GM10248 (cell line): ENCODE results near the gene IMPA2.
"Not testable (repeated sequence)": the region's sequence is repeated elsewhere in the genome, so short reads cannot be mapped to it uniquely, and the experiment has no call there.

Source experiments
- CTCF ChIA-PET: fragments of 300-600 bp; sonication (Branson Sonifier 250); formaldehyde crosslinking; extraction: SDS; loops from one replicate; lab custom pipeline; 2021; ENCODE audit warnings: antibody characterized with exemption; lab: Yijun Ruan, JAX
- POLR2A ChIA-PET: fragments of 350-650 bp; sonication (Branson Sonifier 250); formaldehyde crosslinking; extraction: SDS; loops from one replicate; lab custom pipeline; 2020; ENCODE audit warnings: antibody characterized with exemption; lab: Yijun Ruan, JAX
- DNase-seq: peaks from one replicate; pipeline ENCODE4 v3.0.0; 2012; ENCODE audit errors: extremely low spot score
- TF ChIP-seq, protein P1 (sequence below): IDR thresholded peaks from 2 replicates; pipeline ENCODE4 v1.5.1; 2012; ENCODE audit warnings: mild to moderate bottlenecking, low read depth; ENCODE audit errors: extremely low read depth, missing control alignments, control extremely low read depth

Gene IMPA2

DNA sequence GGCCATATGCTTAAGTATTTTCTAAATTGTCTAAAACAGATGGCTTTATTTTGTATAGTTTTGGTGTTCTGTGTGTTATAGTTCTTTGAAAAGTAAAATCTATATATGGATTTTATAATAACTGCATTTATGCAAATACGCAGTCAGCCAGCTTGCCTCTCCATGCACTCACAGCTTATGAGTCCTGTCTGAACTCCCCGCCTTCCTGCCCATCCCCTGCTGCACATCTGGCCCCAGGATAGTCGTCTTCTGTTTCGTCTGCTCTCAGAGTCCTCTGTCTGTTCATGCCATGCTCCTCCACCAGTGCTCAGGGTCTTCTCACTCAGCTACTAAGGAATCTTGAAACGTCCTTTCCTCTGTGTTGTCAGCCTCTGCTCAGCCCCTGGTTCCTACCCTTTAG is 84.1 kb downstream of the IMPA2 start:
- ChIA-PET CTCF (no interaction called here), POLR2A (no interaction called here)

GRCh38 chr18:12066910-12067511 is 85.7 kb downstream of the IMPA2 start:
- no peak for DNase-seq
- ChIA-PET POLR2A (no interaction called here), CTCF (interaction anchor here (1.2 kb wide), 1 partner anchor 18 kb away, joined by 3 read pairs; no protein-coding TSS in a partner anchor)
- TF ChIP-seq, protein P1, sequence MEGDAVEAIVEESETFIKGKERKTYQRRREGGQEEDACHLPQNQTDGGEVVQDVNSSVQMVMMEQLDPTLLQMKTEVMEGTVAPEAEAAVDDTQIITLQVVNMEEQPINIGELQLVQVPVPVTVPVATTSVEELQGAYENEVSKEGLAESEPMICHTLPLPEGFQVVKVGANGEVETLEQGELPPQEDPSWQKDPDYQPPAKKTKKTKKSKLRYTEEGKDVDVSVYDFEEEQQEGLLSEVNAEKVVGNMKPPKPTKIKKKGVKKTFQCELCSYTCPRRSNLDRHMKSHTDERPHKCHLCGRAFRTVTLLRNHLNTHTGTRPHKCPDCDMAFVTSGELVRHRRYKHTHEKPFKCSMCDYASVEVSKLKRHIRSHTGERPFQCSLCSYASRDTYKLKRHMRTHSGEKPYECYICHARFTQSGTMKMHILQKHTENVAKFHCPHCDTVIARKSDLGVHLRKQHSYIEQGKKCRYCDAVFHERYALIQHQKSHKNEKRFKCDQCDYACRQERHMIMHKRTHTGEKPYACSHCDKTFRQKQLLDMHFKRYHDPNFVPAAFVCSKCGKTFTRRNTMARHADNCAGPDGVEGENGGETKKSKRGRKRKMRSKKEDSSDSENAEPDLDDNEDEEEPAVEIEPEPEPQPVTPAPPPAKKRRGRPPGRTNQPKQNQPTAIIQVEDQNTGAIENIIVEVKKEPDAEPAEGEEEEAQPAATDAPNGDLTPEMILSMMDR: no peak

More for the DNA sequence above, 84.1 kb downstream of the IMPA2 start:
- DNase-seq: no peak
- TF ChIP-seq, protein P1: no peak

DNA sequence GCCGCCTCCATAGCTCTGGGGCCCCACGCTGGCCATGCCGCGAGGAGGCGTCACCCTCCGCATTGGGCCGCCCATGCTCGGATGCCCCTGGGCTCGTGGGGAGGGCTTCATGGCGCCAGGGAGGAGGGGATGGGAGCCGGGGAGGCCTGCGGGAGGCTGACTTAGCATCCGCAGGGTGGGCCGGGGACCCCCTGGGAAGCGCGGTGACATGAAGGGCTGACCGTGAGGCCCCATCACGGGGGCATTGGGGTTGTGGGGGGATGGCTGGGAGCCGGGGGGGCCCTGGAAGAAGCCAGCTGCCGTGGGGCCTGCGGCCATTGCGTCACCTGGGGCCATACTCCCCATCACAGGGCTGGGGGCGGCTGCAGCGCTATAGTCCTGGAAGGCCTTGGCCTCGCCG is 86.4 kb downstream of the IMPA2 start:
- CTCF ChIA-PET: interaction anchor here (1.0 to 2.5 kb wide), 3 partner anchors 18 to 169 kb away, joined by 3 to 9 read pairs (median 3); no protein-coding TSS in a partner anchor
- TF ChIP-seq, protein P1: no peak
- POLR2A ChIA-PET: no interaction called here
- no peak for DNase-seq

DNA sequence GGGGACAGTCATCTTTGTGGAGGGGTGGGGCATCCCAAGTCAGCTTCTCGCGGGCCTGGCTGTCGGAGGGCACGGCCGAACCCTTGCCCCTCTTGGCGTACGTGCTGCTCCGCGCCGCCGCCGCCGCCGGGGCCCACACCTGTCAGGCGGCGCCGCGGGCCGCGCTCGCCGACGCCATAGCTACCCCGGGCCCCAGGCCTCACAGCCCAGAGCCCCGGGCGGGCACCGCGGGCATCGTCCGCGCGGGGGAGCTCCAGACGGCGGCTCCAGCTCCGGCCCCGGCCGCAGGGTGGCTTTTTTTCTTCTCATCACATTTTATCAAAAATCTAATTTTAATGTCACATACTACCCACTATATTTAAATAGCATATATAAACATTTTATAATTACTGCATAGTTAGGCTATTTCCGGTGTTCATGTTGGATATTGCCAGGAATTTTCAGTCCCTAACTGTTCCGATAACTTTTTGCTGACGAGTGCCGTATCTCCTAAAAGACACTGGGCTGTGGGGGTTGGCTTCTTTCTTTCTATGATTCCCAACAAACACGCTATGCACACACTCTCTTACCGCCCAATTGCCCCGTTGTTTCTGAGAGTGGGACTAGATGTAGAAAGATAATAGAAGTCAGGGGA is 87.1 kb downstream of the IMPA2 start:
- POLR2A ChIA-PET, DNase-seq: not testable (repeated sequence)
- CTCF ChIA-PET: interaction anchor here (1.0 to 2.5 kb wide), 3 partner anchors 19 to 168 kb away, joined by 3 to 9 read pairs (median 3); no protein-coding TSS in a partner anchor

DNA sequence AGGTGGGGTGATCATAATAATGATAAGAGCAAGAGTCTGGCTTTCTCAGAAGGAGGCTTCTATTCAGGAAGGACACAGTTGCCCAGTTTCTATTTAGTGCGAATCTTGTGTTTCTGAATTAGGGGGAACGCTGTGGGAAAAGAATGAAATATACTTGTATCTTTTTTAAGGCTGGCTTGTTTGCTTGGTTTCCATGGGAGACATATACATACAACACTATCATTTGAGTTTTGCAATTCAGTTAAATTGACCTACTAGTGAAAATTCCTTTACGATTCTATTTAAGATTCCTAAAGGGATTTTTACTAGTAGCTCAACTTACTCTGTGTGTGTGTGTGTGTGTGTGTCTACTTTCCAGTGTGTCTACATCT is 87.6 kb downstream of the IMPA2 start:
- DNase-seq: no peak
- TF ChIP-seq, protein P1: no peak
- ChIA-PET CTCF (interaction anchor here (1.0 to 2.5 kb wide), 2 partner anchors 166 to 168 kb away, joined by 3 to 9 read pairs; no protein-coding TSS in a partner anchor), POLR2A (no interaction called here)

DNA sequence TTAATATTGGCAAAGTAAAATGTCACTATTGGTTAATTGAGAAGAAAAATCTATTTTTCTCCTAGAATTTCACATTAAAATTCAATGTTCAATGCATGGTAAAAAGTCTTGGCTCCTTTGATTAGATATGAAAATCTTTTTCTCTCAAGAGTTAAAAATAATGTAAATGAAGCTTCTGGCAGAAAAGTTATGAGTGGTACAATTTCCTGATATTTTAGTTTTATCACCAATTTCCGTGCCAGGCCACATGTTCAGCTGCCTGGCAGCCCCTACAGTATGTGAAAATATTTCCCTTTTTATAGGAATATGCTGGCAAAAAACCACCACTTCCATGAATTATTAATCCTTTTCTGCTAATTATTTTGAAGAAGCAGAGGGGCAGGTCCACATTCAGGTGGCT is 89.8 kb downstream of the IMPA2 start:
- POLR2A ChIA-PET, CTCF ChIA-PET, DNase-seq: not testable (repeated sequence)

DNA sequence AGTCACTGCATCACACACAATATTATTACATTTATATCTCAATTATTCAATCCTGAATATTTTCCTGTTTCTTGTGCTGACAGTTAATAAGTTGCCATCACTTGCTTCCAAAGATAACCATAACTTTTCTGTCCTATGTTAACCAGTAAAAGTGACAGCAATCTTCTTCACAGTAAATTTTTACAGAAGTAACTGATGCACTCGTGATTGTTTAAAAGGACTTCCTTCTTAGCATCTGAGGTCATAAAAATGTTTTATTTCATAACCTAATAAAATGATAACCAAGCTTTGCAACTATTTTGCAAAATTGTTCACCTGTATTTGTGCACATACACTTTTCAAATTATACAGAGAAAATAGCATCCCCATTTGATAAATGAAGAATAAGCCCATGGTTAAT is 91.7 kb downstream of the IMPA2 start:
- TF ChIP-seq, protein P1: no peak

More for the DNA sequence above, 91.7 kb downstream of the IMPA2 start:
- DNase-seq: no peak
- ChIA-PET POLR2A (no interaction called here), CTCF (interaction anchor here (1.0 kb wide), 1 partner anchor 17 kb away, joined by 3 read pairs; no protein-coding TSS in a partner anchor)
